HepG2 (cell line): ENCODE measurements around the gene PANK2.

ENCODE experiments used
- CHD2 ChIP-seq: IDR thresholded peaks from 2 replicates; pipeline ENCODE4 v1.6.1; 2011; ENCODE audit warnings: low read depth, low read length, improper control_type of control experiment
- FOXK1 ChIP-seq: sonication (generic); formaldehyde crosslinking; IDR thresholded peaks from 2 replicates; pipeline ENCODE4 v1.4.0; 2020; ENCODE audit warnings: low read depth, missing genetic modification reagents, borderline replicate concordance
- POLR2A ChIP-seq, 2 experiments: IDR thresholded peaks; 2 replicates each; pipeline ENCODE4 v1.6.1; 2011; ENCODE audit warnings: low read depth in 2 of 2, low read length in 2 of 2, mild to moderate bottlenecking in 1 of 2, moderate library complexity in 1 of 2; ENCODE audit not compliant: insufficient read depth in 1 of 2
- REST ChIP-seq, 2 experiments: IDR thresholded peaks; 2 replicates each; pipeline ENCODE4 v1.6.1; 2011 to 2012; ENCODE audit warnings: low read length in 2 of 2, borderline replicate concordance in 1 of 2, low read depth in 1 of 2, mild to moderate bottlenecking in 1 of 2, moderate library complexity in 1 of 2
- STAG1 ChIP-seq: sonication (generic); formaldehyde crosslinking; IDR thresholded peaks from 2 replicates; pipeline ENCODE4 v1.4.0; 2020; ENCODE audit warnings: missing genetic modification reagents
- ZNF337 ChIP-seq: sonication (generic); formaldehyde crosslinking; IDR thresholded peaks from 2 replicates; pipeline ENCODE4 v1.5.1; 2020; ENCODE audit warnings: missing genetic modification reagents, low read depth, mild to moderate bottlenecking, borderline replicate concordance
- ZNF431 ChIP-seq: sonication (generic); formaldehyde crosslinking; IDR thresholded peaks from 2 replicates; pipeline ENCODE4 v1.9.0; 2022; ENCODE audit warnings: missing genetic modification reagents, low read depth, mild to moderate bottlenecking, borderline replicate concordance
- ZNF510 ChIP-seq: sonication (generic); formaldehyde crosslinking; IDR thresholded peaks from 2 replicates; pipeline ENCODE4 v1.4.0; 2020; ENCODE audit warnings: low read depth, mild to moderate bottlenecking, missing genetic modification reagents

DNA sequence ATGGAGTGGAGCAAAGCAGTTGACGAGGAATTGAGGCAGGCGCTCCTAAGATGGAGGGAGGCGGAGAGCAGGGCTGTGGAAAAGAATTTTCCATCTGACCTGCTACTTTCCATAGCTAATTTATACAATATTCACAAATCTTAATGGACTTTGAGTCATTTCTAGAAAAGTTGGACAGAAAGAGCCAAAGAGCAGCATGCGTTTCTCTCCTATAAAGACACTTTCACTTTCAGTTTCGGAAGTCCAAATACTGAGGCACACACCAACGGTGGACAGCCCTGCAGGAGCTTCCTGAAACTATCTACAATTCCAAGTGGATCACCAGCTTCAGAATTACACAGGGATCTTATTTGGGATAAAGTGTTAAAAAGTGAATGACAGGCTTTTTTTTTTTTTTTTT, 43.5 kb downstream of the PANK2 start:
- no peak for TF ChIP-seq STAG1 (CRISPR knock-in tag)
- TF ChIP-seq FOXK1 (CRISPR knock-in tag), result no peak
- TF ChIP-seq REST (IDR thresholded peaks at IDR 0.05; ENCODE audit: borderline replicate concordance in 1 of 2, low read depth in 1 of 2, low read length in 2 of 2), result no peak
- no peak for TF ChIP-seq POLR2A (IDR thresholded peaks at IDR 0.05; ENCODE audit: insufficient read depth in 1 of 2, low read depth in 2 of 2, low read length in 2 of 2)
- TF ChIP-seq ZNF510, result no peak
- TF ChIP-seq ZNF431 (CRISPR knock-in tag), result no peak
- TF ChIP-seq CHD2, result no peak
- TF ChIP-seq ZNF337, result no peak
